A204.1 (cell line): ENCODE data around the gene PNPLA6.
"Not testable (repeated sequence)": the region's sequence is repeated elsewhere in the genome, so short reads cannot be mapped to it uniquely, and the experiment has no call there.

Source experiments
- FAIRE-seq: peaks from 2 replicates; lab custom pipeline; 2012; peaks lifted over from hg19 to GRCh38; lab: Jason Lieb, UNC

The PNPLA6 gene

GRCh38 chr19:7556696-7557315, 21.3 kb downstream of the PNPLA6 start:
- FAIRE-seq, result no peak

GRCh38 chr19:7558667-7559066, 23.1 kb downstream of the PNPLA6 start:
- FAIRE-seq, result no peak

- FAIRE-seq, result no peak
These were observed 23.6 kb downstream of the PNPLA6 start for GRCh38 chr19:7559102-7559501.

GRCh38 chr19:7560255-7560654, 24.7 kb downstream of the PNPLA6 start:
- FAIRE-seq, result no peak

- no peak for FAIRE-seq
These were observed 25.8 kb downstream of the PNPLA6 start for GRCh38 chr19:7561325-7561724.

- no peak for FAIRE-seq
These were observed 27.3 kb downstream of the PNPLA6 start for GRCh38 chr19:7562646-7563393.

GRCh38 chr19:7564866-7565265, 29.3 kb downstream of the PNPLA6 start:
- no peak for FAIRE-seq

- no peak for FAIRE-seq
These were observed 29.8 kb downstream of the PNPLA6 start for GRCh38 chr19:7565332-7565731.

GRCh38 chr19:7570761-7571160, 35.2 kb downstream of the PNPLA6 start:
- FAIRE-seq, result no peak

- peak; percentile 65 for FAIRE-seq
These were observed 40.0 kb downstream of the PNPLA6 start for GRCh38 chr19:7575434-7576040.

GRCh38 chr19:7577422-7577821, 41.9 kb downstream of the PNPLA6 start:
- not testable (repeated sequence) for FAIRE-seq

- FAIRE-seq, result no peak
These were observed 42.6 kb downstream of the PNPLA6 start for GRCh38 chr19:7578127-7578526.

GRCh38 chr19:7579182-7579581, 43.7 kb downstream of the PNPLA6 start:
- no peak for FAIRE-seq

- no peak for FAIRE-seq
These were observed 46.9 kb downstream of the PNPLA6 start for GRCh38 chr19:7582446-7582845.

GRCh38 chr19:7589822-7590221, 54.3 kb downstream of the PNPLA6 start:
- FAIRE-seq, result no peak

GRCh38 chr19:7590256-7590655, 54.7 kb downstream of the PNPLA6 start:
- FAIRE-seq, result no peak

- no peak for FAIRE-seq
These were observed 60.1 kb downstream of the PNPLA6 start, which contains the start of gene CAMSAP3 for GRCh38 chr19:7595466-7596133. TSS of gene CAMSAP3 (plus strand) at chr19:7595863. CDS start at chr19:7596003, 140 bp downstream.

- no peak for FAIRE-seq
These were observed 60.9 kb downstream of the PNPLA6 start for GRCh38 chr19:7596211-7596937.

- FAIRE-seq, result no peak
These were observed 62.2 kb downstream of the PNPLA6 start for GRCh38 chr19:7597689-7598088.

GRCh38 chr19:7598180-7598579, 62.7 kb downstream of the PNPLA6 start:
- FAIRE-seq, result no peak

GRCh38 chr19:7600721-7601120, 65.2 kb downstream of the PNPLA6 start:
- no peak for FAIRE-seq

GRCh38 chr19:7602240-7602934, 66.9 kb downstream of the PNPLA6 start:
- FAIRE-seq, result no peak
